Stomach (tissue), 9 donors: Measurements from ENCODE around the gene BMPR2. TPM values are rescaled to one million over a fixed set of nuclear protein-coding genes. Genes with fewer than 3 reads are reported as not detected.

Experiments used
- DNase-seq, 2 donors: peaks; one replicate each; pipeline versions ENCODE4 v3.0.0 to v3.0.0-alpha.2; 2013 to 2019
- H3K27ac ChIP-seq, 5 donors: fragments of 200-600 bp in 4 of 5; sonication (generic) in 4 of 5; one replicate each; pipeline ENCODE4 v1.5.1; 2013 to 2019; ENCODE audit warnings: mild to moderate bottlenecking in 1 of 5, moderate library complexity in 1 of 5
- H3K27me3 ChIP-seq, 3 donors: fragments of 200-600 bp; sonication (generic); one replicate each; pipeline ENCODE4 v1.5.1; 2017 to 2019; ENCODE audit warnings: mixed run types in 1 of 3
- H3K36me3 ChIP-seq, 4 donors: fragments of 200-600 bp; sonication (generic); 1 replicate in 3 of 4; 2 replicates in 1 of 4; pipeline ENCODE4 v1.5.1; 2016 to 2019
- H3K4me1 ChIP-seq, 4 donors: fragments of 200-600 bp; sonication (generic); one replicate each; pipeline ENCODE4 v1.5.1; 2016 to 2019
- H3K4me3 ChIP-seq, 4 donors: fragments of 200-600 bp; sonication (generic) in 3 of 4; one replicate each; pipeline ENCODE4 v1.5.1; 2016 to 2019; ENCODE audit warnings: mild to moderate bottlenecking in 1 of 4
- H3K9me3 ChIP-seq, 4 donors: fragments of 200-600 bp; sonication (generic); one replicate each; pipeline ENCODE4 v1.5.1; 2016 to 2019
- CTCF ChIP-seq, 7 experiments: fragments of 450-650 bp in 4 of 7; fragments of 200-600 bp in 3 of 7; sonication (generic) in 3 of 7; IDR thresholded peaks; one replicate each; pipeline ENCODE4 v1.5.1; 2016 to 2019; ENCODE audit warnings: antibody characterized with exemption in 7 of 7, control low read depth in 2 of 7, mild to moderate bottlenecking in 1 of 7
- EP300 ChIP-seq: sonication (generic); formaldehyde crosslinking; IDR thresholded peaks from one replicate; pipeline ENCODE4 v1.6.1; 2017; ENCODE audit warnings: antibody characterized with exemption
- POLR2A ChIP-seq, 4 donors: fragments of 450-650 bp; IDR thresholded peaks; one replicate each; pipeline ENCODE4 v1.6.1; 2016; ENCODE audit warnings: antibody characterized with exemption in 4 of 4, control low read depth in 2 of 4, mild to moderate bottlenecking in 1 of 4, moderate library complexity in 1 of 4
- POLR2AphosphoS5 ChIP-seq, 3 donors: sonication (generic); formaldehyde crosslinking; IDR thresholded peaks; one replicate each; pipeline ENCODE4 v1.6.1; 2016; ENCODE audit warnings: antibody characterized with exemption in 3 of 3
- WGBS, 5 donors: extraction: QIAGEN DNeasy Blood & Tissue Kit in 3 of 5; methylation state at CpG; one replicate each; pipeline versions ENCODE4 v1.1.5 to v1.1.7; 2013 to 2018; 5-methylcytosine and 5-hydroxymethylcytosine counted together
- intact Hi-C: fragments of 100-400 bp; cut with DNase I; formaldehyde crosslinking; loops from one replicate; pipeline ENCODE4 v1.15.1; 2023; ENCODE audit warnings: low total_unique reads
- polyA plus RNA-seq, 3 donors: library from polyadenylated mRNA; stranded (reverse); fragments of 200-250 nt; gene quantifications; one replicate each; pipeline ENCODE4 v1.2.3, GENCODE V29; 2013
- total RNA-seq, 5 donors: library from RNA; depleted of rRNA; stranded (reverse); fragments of >200 nt; gene quantifications; one replicate each; pipeline versions ENCODE4 v1.1.0 to v1.2.3, GENCODE V29; 2014 to 2016
- donor health status: healthy with polysubstance abuse.
- donor health status: Bipolar disorder and iron deficiency.
- donor health status: healthy.

BMPR2 gene
- total and polyA plus RNA-seq, 8 donors: 2.8 to 48.3 (median 16.2) TPM

- Histone ChIP-seq H3K4me1 (peaks cover under 1 to 6% (median 3%) of the 10 kb centered on the region in 4 donors), H3K27ac (no peak overlapping the region), H3K9me3 (peaks cover 0 to 6% (median 2%) of the 10 kb centered on the region in 4 donors), H3K36me3 (no peaks in the 10 kb centered on the region), H3K27me3 (no peaks in the 10 kb centered on the region), H3K4me3 (no peak overlapping the region)
- intact Hi-C loops: no loop called here
- 80 to 94% (median 91%) methylated on average over 2 of the region's 2 CpGs for WGBS, 5 donors
- TF ChIP-seq POLR2A (IDR thresholded peaks at IDR 0.05) (no peak), EP300 (no peak), POLR2AphosphoS5 (IDR thresholded peaks at IDR 0.05) (no peak), CTCF (IDR thresholded peaks at IDR 0.05) (no peak)
- no peak for DNase-seq
Observed at GRCh38 chr2:202583709-202584219, 207.6 kb downstream of the BMPR2 start.

DNA sequence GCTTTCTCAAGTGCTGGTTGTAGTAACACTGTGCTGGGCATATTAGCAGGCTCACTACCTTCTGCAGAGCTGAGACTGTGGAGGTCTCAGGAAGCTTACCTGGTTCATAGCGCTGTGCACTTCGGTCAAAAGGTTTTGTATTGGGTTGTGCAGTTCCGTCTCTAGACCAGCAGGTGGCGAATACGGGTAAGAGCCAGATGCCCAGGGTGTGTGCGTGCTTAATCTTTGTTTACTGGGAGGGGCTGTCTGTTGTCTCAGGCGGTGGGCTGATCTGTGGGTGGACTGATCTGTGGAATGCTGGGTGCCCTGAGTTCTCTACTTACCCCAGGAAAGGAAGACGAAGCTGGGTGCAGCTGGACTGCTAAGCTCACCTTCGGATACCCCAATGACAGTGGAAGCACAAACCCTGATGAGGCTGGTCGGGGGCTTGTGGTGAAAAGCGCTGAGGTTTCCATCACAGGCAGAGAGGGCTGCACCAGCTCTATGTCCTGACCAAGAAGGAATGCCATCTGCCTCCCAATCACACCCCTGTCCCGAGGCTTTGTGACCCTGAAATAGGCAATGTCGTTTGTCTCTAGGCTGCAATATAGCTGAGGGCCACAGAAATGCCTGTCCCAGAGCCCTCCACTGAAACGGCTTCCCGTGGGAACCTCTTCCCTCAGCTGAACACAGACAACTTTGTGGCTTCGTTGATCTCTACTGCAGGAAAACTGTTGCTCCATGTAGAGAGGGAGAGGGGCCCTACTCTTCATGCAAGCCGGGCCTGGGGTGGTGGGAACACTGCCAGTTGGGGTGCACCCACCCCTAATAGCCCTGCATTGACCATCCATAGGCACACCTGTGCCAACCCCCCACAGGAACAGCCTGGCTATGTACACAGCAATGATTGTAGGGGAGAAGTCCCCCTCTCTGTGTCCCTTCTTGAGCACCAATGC is 212.8 kb downstream of the BMPR2 start:
- peak; percentile 73 to 90 for DNase-seq
- no peak overlapping the region for H3K27ac ChIP-seq
- no peaks in the 10 kb centered on the region for H3K36me3 ChIP-seq
- intact Hi-C loops: no loop called here
- H3K4me3 ChIP-seq: peak overlapping the region in 2 of 4 donors; percentile 23
- TF ChIP-seq CTCF (IDR thresholded peaks at IDR 0.05) (peak in 5 of 7 experiments; percentile 91 to 94 (median 93)), POLR2A (IDR thresholded peaks at IDR 0.05) (no peak), POLR2AphosphoS5 (IDR thresholded peaks at IDR 0.05) (peak in 1 of 3 donors; percentile 63)
- no peaks in the 10 kb centered on the region for H3K27me3 ChIP-seq
- peaks cover 5 to 12% (median 7%) of the 10 kb centered on the region in 4 donors for H3K4me1 ChIP-seq
- 26 to 33% (median 29%) methylated on average over 13 to 17 of the region's 17 CpGs for WGBS, 5 donors
- H3K9me3 ChIP-seq: peaks cover 0 to 5% (median 2%) of the 10 kb centered on the region in 4 donors

GRCh38 chr2:202589582-202589949 is 213.4 kb downstream of the BMPR2 start:
- Histone ChIP-seq H3K27ac (no peak overlapping the region), H3K9me3 (no peaks in the 10 kb centered on the region), H3K27me3 (no peaks in the 10 kb centered on the region), H3K36me3 (no peaks in the 10 kb centered on the region), H3K4me1 (peaks cover 5 to 12% (median 7%) of the 10 kb centered on the region in 4 donors), H3K4me3 (no peak overlapping the region)
- TF ChIP-seq EP300 (no peak), CTCF (IDR thresholded peaks at IDR 0.05) (no peak), POLR2AphosphoS5 (IDR thresholded peaks at IDR 0.05) (no peak), POLR2A (IDR thresholded peaks at IDR 0.05) (no peak)
- DNase-seq: no peak
- 91 to 98% (median 95%) methylated on average over 4 of the region's 4 CpGs; no CpG with 5 or more reads in 1 of the 5 donors for WGBS, 5 donors
- intact Hi-C loops: no loop called here

DNA sequence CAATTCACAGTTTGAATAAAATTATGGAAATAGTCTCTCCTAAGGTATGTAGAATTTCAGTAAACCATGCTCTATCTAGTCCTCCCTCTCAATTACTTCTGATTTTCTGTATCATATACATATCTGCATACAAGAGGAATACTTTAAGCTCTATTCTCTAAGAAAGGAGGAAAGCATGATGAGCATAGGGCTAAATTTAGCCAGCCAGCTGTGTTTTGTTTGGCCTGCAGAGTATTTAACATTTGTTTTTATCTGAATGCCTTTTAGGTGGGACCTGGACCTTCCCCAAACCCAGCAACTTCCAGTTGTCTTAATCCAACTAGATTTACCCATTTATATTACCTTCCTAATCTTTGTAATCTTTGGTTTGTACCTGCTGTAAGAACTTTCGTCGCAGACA is 216.4 kb downstream of the BMPR2 start:
- TF ChIP-seq POLR2AphosphoS5 (IDR thresholded peaks at IDR 0.05) (no peak), POLR2A (IDR thresholded peaks at IDR 0.05) (no peak), EP300 (no peak), CTCF (IDR thresholded peaks at IDR 0.05) (no peak)
- intact Hi-C loops: no loop called here
- 60 to 89% (median 79%) methylated on average over 2 of the region's 2 CpGs for WGBS, 5 donors
- Histone ChIP-seq H3K4me3 (no peak overlapping the region), H3K9me3 (no peaks in the 10 kb centered on the region), H3K4me1 (peaks cover 5 to 12% (median 7%) of the 10 kb centered on the region in 4 donors), H3K27me3 (no peaks in the 10 kb centered on the region), H3K27ac (no peak overlapping the region), H3K36me3 (no peaks in the 10 kb centered on the region)
- DNase-seq: peak in 1 of 2 donors; percentile 18
